ENCODE results near the gene GLYR1.

GLYR1 gene

DNA sequence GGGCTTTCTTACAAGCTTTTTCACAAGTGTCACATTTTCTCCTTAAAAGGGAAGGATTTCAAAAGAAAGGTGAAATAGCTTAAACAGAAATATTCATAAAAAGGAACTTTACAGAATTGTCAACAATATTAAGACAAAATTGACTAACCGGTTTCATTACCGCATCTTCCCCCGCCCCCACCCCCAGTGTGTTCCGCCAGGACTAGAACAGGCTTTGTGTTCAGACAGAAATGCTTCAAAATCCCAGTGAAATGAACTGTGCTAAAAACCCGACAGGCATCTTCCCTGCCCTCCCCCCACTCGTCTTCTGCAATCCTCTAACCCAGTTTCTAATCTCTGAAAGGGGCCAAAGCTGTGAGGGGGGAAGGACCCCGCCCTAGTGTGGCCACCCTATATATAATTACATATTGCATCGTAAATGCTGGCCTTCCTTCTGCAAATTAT is 43.7 kb downstream of the GLYR1 start:
- DNase-seq: no peak

DNA sequence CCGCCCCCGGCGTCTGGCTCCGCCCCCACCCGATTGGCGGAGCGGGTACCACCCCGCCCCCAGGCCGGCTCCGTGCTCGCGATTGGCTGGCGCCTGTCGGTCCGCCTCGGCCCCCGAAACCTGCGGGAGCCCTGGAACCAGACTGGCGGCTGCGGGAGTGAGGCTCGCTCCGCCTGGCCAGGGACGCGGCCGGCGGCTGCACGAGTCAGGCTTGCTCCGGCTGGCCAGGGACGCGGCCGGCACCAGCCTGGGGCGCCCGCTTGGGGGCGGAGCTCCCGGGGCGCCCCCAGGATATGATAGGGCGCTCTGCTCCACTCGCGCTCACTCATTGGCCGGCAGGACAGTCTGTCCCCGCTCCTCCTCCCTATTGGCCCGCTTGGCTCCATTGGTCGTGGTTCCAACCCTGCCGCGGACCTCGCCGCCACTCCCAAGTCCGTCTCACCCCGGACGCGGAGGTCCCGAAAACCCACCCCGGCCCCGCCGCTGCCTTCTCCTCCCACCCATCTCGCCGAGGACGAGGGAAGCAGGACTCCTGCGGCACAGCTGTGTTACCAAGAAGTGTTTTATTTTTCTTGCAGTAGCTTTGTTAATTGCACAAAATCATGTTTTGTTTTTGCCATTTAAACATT is 44.3 kb downstream of the GLYR1 start:
- DNase-seq: peak; percentile 95

DNA sequence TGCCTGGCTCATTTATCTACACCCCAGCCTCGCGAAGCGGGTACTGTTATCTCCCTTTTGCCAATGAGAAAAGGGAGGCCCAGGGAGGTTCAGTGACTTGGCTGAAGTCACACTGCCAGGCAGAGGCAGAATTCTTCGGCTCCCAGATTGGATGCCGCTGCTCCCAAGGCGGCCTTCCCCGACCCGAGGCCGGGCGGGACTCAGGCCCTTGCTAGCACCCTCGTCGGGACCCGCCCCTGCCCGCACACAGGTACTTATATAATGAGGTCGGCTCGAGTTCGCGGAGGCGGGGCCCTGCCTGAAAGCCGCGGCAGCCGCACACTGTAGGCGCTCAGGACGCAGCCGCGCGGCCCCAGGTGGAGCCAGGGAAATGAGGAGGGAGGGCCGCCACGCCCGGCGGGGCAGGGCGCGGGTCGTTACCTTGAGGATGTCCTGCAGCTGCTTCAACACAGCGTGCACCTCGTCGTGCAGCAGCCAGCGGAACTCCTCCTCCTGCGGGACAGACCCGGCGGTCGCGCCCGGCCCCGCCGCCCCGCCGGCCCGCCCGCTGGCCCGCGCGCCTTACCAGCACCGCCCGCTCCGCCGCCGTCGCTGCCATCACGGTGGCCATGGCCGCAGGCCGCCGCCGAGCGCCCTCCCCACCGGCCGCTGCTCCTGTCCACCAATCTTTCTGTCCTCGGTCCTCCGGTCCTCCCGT is 45.0 kb downstream of the GLYR1 start, which contains the start of gene ROGDI:
TSS of gene ROGDI (minus strand) at position 672 of the 697 bp plus-strand sequence. CDS start at position 610, 62 bp downstream.
- peak; percentile 82 for DNase-seq

DNA sequence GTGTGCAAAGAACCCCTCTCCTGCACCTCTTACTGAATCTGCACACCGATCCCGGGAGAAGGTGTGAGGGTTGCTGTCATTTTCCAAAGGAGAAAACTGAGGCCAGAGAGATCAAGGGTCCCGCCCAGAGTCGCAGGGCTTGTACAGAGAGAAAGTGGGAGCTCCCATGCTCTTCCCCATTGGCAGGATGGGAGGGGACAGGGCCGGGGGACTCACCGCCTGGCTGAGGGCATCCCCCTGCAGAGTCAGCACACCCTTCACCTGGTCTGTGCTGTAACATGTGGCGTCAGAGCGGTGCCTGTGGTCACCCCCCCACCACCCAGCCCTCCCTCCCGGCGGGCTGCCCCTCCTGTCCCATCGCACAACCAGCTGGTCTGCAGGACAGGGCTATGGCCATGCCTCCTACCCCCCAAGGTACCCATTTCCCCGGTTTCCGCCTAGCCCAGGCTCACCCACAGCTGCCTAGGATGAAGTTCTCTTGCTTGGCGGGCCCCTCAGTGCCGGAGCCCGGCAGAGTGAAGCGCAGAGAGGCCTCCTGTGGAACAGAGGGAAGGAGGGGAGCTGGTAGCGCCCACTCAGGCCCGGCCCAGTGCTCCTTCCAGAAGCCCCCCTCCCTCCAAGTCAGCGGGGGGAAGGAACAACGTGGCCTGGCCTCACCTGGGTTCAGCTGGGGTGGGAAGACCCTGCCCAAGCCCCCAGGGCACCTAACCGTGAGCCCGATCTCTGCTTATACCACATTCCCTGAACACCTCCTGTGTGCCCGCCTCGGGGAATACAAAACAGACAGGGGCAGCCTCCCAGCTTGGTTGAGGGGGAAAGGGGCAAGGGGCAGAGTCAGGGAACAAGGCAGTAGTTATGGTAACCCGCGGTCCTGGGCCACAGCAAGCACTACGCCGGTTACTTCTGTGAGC is 45.8 kb downstream of the GLYR1 start:
- DNase-seq: no peak

DNA sequence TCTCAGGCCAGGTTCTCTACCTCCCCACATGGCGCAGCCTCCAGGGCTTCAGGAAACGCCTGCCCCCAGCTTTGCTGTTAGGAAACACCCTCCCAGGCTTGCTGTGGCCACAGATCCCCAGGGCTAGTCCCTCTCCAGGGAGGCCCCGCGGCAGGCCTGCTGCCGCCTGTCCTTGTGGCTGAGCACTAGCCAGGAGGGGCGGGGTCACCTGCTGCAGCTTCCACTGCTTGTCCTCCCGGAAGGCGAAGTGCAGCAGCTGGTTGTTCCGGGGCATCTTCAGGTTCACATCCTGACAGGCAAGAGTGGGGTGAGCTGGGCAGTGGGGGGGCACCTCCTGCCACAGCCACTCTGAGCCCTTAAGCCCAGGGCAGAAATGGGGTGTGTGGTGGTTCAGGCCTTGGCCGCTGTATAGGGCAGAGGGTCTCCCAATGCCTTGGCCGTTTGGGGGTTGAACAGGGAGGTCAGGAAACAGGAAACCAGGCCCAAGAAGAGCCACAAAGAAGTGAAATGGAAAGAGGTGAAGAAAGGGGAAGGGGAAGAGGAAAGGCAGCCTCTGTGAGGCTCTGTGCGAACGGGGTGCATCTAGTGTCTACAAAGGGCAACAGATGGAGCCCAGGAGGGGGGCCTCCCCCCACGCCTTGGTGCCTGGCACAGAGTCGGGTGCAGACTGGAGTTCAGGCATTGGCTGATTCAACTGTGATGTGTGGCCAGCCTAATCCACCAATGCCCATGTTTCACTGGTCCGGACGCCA is 46.6 kb downstream of the GLYR1 start:
- no peak for DNase-seq

DNA sequence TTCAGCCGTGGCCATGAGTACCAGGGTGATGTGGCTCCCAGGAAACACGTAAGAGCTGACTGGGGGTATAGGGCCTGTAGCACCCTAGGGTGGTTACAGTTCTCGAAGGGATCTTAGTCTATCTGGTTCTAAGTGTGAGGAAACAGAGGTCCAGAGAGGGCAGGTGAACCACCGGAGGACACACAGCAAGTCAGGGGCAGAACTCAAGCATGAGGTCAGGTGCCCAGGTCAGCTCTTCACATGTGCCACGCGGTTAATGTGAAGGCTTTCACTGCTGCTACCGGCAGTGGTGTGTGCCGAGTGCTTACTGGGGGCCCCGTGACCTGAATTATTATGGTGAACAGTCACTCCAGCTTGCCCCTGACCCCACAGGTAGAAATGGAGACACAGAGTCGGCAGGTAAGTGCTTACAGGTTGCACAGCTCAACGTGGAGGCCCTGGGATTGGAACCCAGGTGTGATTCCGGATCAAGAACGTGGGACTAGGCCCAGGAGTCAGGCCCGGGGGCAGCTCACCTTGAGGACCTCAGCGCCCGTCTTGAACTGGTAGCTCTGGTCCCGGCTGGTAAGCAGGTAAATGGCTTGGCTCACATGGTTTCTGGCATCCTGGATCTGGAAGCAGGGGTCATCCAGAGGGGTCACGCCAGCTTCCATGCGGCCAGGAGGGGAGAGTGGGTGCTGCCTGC is 47.8 kb downstream of the GLYR1 start:
- no peak for DNase-seq

DNA sequence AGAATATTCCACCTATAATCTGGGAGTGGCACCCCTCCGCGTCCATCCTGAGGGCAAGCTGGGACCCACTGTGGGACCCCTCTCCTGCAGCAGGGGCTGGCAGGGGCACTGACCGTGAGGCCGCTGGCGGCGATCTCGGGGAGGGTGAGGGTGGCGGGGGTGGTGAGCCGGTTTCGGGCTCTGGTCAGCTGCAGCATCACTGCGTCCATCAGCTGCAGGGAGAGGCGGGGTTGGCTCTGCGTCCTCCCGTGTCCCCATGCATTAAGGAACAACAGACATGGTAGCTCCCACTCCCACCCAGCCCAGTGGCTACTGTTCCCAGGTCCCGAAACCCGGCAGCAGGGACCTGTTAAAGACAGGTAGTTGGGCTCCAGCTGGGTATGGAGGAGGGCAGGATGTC is 48.6 kb downstream of the GLYR1 start:
- DNase-seq: no peak

DNA sequence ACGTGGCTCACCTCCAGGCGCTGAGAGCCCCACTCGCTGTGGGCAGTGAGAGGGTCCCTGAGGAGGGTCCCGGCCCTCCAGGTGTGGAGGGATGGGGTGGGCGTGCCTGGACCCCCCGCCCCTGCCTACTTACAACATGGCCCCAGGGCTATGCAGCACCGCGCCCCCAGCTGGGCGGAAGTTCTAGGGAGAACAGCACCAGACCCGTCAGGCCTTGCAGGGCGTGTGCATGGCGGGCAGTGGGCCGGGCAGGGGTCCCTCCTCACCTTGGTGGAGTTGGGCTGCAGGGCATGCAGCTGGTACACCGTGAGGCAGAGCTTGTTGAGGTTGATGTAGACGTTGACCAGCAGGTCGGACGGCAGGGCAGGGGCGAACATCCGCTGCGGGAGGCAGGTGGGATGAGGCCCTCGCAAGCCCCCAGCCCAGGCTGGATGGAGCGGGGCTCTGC is 49.3 kb downstream of the GLYR1 start:
- no peak for DNase-seq

DNA sequence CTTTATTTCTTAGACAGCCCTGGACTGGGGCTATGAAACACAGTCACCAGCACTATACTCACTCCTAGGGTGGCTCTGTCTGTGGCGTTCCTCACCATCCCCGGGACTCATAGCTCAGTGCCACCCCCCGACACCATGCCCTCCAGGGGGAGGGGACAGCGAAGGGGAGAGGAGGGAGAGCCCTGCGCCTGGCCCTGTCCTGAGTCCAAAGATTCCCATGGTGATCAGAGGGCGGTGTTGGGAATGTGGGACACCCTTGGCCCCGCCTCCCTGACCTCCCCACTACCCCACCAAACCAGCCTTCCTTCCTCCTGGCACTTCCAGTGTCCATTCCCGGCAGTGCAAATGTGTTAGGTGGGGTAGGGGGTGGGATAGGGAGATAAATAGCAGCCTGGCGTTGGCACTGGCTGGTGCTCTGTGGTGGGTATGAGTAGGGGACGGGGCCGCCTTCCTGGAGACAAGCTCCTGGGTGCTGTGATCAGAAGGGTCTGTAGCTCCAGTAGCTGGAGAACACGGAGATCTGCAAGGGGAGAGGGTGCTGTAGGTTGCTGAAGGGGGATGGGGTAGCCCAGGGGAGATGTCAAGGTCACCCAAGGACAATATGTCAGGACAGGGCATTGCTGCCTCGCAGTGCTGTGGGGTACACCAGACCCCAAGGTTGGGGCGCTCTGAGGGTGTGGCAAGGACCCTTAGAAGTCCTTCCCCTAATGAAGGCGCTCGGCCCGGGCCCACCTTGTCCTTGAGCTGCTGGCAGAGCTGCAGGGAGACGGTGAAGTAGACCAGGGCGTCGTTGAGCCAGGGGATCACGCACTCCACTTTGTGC is 49.9 kb downstream of the GLYR1 start:
- no peak for DNase-seq

DNA sequence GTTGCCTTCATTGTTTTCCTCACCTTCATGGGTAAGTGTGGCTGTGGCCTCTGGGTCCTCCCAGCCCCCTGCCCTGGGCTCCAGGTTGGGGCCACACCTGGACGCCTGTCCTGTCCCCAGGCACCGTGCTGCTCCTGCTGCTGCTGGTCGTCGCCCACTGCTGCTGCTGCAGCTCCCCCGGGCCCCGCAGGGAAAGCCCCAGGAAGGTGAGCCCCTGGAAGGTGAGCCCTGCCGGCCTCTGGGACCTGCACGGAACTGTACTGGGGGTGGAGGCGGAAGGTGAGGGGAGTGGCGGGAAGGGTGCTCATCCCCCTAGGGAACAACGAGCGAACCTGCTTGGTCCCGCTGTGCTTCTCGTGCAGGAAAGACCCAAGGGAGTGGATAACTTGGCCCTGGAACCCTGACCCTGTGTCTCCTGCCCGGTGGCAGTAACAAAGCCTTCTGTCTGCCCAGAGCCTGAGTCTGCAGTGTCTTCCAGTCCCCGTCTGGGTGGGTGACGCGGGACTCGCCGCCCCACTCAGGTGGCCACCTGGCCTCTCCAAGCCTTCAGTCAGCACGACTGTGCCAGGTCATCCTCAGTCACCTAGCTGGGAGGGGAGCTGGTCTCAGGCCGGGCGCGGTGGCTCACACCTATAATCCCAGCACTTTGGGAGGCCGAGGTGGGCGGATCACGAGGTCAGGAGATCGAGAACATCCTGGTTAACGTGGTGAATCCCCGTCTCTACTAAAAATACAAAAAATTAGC is 51.1 kb downstream of the GLYR1 start:
- DNase-seq: no peak

DNA sequence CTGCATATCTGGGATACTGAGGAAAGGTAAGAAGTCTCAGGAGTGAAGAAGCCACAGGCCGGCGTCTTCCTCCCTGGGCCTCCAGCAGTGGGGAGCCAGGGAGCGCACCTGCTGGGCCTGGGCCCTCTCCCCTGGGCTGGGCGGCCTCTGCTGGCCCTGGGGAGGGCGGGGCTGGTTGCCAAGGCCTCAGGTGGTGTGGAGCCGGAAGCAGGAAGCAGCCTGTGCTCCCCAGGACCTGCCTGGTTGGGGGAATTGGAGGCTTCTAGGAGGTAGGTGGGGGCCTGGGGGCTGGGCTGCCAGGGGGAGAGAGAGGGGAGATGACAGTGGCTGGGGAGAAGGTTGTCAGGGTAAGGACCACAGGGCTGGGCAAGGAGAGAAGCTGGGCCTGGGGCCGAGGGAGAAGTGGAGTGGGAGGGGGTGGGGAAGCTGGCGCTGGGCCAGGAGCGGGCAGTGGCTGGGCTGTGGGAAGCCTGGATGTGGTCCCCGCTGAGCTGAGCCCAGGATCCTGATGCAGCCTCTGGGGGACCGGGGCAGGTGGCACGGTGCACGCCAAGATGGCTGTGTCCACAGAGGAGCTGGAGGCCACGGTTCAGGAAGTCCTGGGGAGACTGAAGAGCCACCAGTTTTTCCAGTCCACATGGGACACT is 51.8 kb downstream of the GLYR1 start, which contains the start of gene SMIM22:
TSS of gene SMIM22 (plus strand) at position 189 of the 647 bp plus-strand sequence. CDS start at position 555, 366 bp downstream.
- DNase-seq: no peak

DNA sequence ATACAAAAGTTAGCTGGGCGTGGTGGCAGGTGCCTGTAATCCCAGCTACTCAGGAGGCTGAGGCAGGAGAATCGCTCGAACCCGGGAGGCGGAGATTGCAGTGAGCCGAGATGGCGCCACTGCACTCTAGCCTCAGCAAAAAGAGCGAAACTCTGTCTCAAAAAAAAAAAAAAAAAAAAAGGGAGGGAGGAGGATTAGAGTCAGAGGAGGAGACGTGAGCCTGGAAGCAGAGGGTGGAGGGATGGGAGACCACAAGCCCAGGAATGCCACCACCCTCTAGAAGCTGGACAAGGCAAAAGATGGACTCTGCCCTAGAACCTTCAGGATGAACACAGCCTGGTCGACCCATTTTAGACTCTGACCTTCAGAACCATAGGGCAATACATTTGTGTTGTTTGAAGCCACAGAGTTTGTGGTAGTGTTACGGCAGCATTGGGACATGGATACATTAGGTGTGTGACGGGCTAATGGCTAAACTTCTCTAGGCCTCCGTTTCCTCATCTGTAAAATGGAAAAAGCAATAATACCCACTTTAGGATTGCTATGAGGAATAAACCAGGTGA is 54.1 kb downstream of the GLYR1 start:
- no peak for DNase-seq

DNA sequence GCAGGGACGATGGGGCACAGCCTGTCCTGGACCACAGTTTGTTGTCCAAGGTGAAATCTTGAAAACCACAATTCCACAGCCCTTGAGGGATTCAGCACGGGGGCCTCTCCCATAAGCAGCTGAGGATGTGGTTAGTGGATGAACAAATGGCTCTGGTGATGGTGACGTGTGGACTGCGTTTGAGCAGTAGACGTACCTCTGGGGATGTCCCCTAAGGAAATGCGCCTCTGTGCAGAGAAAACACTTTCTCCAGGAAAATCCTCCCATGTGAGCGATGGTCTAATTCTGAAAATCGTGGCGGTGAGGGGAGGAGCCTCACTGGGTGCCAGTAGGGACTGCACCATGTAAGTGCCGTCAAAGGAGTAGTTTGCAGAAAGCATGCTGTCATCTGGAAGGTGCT is 56.2 kb downstream of the GLYR1 start:
- no peak for DNase-seq

DNA sequence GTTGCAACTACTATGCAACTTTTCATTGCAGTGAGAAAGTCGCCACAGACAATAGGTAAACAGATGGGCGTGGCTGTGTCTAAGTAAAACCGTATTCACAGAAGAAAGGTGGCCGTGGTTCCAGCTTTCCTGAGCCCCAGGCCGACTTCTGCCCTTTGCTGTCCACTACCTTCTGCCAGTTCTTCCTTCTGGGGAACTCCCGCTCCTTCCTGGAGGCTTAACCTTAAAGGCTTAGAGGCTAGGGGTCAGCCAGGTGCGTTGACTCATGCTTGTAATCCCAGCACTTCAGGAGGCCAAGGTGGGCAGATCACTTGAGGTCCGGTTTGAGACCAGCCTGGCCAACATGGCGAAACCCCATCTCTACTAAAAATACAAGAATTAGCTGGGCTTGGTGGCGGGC is 56.8 kb downstream of the GLYR1 start:
- DNase-seq: no peak

DNA sequence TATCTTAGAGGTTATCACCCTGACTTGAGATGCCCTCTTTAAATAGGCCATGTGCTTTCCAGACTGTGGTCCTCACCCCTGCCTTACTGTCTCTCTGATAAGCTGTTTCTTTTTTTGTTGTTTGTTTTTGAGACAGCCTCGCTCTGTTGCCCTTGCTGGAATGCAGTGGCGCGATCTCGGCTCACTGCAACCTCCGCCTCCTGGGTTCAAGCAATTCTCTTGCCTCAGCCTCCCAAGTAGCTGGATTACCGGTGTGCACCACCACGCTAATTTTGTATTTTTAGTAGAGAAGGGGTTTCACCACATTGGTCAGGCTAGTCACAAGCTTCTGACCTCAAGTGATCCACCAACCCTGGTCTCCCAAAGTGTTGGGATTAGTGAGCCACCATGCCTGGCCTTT is 58.2 kb downstream of the GLYR1 start:
- DNase-seq: no peak

DNA sequence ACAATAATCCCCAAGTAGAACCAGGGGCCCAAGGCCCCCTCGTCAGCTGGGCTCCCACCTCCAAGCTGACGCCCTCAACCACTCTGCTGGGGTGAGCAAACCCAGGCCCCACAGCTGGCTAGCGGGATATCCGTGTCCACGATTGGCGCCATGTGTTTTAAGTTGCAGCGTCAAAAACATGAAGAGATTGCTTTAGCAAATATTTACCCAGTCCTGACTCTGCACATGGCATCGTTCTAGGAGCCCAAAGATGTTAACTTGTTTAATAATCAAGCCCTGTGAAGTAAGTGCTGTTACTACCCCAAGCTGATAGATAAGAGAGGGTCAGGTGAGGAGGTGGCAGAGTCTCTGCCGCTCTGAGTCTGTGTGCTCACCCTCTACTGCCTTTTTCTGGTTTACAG is 58.6 kb downstream of the GLYR1 start:
- DNase-seq: no peak

DNA sequence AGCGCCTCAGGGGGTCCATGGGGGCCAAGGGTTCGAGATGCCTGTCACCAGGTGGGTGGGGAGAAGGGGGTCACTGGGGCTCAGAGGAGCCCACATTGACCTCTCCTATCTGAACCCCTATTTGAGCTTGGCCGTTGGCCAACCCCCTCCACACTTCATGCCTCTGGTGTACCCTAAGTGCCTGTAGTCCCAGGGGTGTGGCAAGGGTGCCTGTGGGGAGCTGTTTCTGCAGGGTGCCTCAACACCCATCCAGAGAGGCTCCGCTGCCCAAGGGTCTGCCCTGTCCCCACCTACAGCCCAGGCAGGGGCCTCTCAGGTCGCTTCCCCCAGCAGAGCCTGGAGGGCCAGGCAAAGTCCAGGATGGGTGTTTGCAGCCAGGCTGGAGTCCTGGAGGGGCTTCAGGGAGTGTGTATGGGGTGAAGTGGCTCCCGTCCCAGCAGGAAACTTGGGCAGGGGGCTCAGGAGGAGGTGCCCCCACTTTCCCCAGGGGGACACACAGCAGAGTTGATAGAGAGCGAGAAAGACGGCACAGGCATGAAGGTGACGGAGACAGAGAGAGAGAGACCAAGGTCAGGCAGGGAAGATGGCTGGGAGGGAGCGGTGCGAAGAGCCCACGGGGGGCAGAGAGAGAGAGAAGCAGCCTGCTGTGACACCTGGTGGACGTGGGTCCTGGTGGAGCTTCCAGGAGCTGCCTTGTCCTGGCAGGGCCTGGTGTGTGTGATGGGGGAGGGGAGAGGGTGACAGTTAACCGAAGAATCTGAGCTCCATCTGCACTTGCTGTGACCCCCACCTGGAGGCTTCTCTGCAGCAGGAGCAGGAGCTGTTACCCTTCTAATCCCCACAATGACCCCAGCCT is 59.2 kb downstream of the GLYR1 start, which contains the start of gene SEPTIN12:
TSS of gene SEPTIN12 (minus strand) at position 719 of the 856 bp plus-strand sequence. CDS start at position 19, 700 bp downstream.
- DNase-seq: no peak

DNA sequence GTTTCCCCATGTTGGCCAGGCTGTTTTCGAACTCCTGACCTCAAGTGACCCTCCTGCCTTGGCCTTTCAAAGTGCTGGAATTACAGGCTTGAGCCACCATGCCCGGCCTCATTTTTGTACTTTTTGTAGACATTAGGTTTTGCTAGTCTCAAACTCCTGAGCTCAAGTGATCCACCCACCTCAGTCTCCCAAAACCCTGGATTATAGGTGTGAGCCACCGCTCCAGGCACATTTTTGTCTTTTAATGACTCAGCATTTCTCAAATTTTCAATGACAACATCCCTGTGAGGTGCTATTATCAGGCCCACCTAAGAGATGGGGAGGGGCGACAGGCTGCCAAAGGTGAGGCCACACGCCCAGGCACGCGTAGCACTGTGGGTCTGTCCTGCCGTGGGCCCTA is 60.0 kb downstream of the GLYR1 start:
- DNase-seq: no peak
